Right hindlimb (tissue), 1 donor: ENCODE data around the gene CPM.
"Not testable (repeated sequence)": the region's sequence is repeated elsewhere in the genome, so short reads cannot be mapped to it uniquely, and the experiment has no call there.

ENCODE experiments used
- DNase-seq: peaks from one replicate; pipeline ENCODE4 v3.0.0-alpha.2; 2018

Gene CPM

GRCh38 chr12:68824131-68824530, 108.8 kb downstream of the CPM start:
- DNase-seq = no peak

DNA sequence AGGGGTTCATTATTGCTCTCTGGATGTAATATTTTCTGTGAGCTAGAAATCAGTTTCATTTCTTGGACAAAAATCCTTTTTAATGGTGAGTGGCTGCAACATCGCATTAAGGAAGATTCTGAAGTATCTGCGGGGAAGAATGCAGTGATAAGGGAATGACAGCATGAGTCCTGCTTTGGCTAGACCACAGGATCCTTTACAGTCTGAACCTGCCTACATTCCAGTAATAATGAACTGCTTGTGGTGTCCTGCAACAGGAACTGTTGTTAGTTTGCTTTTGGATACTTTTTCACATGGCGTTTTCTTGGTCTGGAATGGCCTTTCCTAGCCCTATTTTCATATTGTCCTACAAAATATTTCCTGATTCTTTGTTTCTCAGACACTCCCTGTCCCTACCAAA, 109.3 kb downstream of the CPM start:
- no peak for DNase-seq

- no peak for DNase-seq
Observed at GRCh38 chr12:68821357-68822188, 111.4 kb downstream of the CPM start.

- not testable (repeated sequence) for DNase-seq
Observed at GRCh38 chr12:68819481-68819880, 113.5 kb downstream of the CPM start.

DNA sequence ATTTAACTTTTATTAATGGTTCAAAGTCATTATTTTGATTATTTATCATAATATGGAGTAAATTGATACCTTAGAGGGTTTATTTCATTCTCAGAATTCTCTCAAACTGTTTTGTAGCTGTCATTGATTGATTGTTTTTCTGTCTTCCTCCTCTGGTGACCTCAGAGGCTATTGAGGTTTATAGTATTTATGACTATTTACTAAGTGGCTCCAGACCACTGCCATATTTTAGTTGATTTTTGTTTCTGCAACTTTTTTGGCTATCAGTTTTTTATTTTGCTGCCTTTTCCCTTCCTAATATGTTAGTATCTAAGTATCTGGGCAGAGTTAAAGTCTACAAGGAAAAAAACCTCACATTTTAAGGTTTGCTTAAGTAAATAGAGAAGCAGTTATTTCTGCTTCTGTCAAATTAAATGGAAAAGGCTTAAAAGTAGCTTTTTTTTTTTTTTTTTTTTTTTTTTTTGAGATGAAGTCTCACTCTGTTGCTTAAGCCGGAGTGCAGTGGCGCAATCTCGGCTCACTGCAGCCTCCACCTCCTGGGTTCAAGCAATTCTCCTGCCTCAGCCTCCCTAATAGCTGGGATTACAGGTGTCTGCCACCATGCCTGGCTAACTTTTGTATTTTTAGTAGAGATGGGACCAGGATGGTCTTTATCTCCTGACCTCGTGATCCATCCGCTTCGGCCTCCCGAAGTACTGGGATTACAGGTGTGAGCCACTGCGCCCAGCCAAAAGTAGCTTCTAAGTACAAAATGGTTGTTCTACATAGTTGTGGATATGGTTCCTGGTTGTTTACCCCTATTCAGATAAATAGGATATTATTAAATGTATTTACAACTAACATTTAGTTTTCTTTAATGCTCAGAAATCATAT, 116.8 kb downstream of the CPM start:
- DNase-seq = no peak

DNA sequence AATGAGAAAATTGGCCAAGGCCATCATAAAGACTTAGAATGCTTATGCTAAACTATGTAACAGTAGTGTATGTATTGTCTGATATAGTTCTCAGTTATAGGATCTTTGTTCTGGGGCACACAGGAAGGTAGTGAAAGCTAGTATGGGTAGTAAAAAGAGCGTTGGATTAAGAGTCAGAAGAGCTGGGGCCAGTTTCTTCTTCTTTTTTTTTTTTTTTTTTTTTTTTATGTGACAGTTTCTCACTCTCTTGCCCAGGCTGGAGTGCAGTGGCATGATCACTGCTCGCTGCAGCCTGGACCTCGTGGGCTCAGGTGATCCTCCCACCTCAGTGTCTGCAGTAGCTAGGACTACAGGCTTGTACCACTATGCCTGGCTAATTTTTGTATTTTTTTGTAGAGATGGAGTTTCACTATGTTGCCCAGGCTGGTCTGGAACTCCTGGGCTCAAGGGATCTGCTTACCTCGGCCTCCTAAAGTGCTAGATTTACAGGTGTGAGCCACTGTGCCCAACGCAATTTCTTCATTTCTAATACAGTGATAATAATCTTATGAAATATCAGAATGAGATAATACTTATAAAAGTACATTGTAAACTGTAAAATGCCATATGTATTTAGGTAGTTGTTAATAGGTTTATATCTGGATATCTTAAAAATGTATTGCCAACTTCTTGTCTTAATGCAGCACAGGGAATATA, 117.6 kb downstream of the CPM start:
- no peak for DNase-seq

DNA sequence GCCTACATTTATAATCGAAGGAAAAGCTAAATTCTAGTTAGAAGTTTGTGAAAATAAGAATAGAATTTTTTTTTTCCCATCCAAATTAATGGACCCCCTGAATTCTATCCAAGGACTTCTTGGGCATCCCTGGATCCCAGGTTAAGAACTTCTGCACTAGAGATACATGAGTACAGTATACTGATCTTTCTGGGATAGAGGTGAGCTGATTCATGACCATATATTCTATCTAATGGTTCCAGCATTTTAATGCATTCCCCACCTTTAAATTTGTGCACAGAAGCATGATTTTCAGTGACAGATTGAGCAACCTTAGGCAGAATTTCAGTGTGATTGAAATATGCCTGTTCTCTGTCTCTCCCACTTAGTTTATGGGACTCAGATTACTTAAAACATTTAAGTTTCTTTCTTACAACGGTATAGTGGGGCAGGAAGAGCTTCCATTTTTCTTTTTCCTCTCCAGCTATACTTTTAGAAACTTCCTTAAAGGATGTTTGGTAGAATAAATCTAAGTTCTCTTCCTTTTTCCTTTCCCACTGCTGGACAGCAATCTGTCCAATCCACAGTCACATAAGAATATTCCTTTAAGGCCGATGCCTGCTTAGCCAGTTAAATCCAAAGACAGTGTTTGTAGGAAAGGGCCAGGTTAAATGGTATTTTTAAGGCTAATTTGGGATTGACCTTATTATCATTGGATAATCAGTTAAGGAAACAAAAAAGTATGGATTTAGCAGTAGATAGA, 118.3 kb downstream of the CPM start:
- no peak for DNase-seq

- no peak for DNase-seq
Observed at GRCh38 chr12:68813242-68813593, 119.8 kb downstream of the CPM start.

- DNase-seq = no peak
Observed at GRCh38 chr12:68812553-68813241, 120.3 kb downstream of the CPM start.

- not testable (repeated sequence) for DNase-seq
Observed at GRCh38 chr12:68811573-68811972, 121.4 kb downstream of the CPM start.

GRCh38 chr12:68810027-68810389, 123.0 kb downstream of the CPM start:
- DNase-seq = not testable (repeated sequence)

DNA sequence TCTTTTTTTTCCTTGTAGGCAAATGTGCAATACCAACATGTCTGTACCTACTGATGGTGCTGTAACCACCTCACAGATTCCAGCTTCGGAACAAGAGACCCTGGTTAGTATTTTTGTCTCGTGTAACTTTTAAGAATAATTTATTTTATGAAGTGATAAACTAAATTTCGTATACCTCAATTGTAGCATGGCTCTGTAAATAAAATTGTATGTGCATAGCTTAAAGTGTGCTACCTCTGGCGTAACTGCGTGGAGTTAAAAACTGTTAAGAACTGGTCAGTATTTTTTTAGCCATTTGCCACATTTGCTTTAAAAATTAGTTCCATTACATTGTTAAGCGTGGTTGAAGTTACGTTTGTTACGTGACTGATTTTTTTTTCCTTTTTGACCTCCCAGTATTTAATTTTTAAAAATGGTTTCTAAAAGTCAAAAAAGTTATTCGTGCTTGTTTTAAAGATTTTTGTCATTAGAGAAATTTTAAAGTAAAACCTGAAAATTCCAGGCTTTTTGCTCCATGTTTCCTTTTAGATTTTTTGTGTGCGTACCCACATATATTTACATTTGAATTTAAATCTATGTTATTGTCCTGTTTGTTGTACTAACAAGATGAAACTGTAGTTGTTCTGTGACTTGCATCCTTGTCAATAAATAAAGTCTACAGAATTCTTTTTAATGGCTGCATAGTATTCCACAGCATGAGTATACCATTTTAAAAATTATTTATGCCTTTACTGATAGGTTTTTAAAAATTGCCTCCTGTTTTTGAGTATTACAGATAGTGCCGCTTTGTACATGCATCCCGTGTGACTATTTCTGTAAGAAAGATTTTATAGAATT, 123.6 kb downstream of the CPM start:
- DNase-seq = no peak

GRCh38 chr12:68808388-68809189, 124.4 kb downstream of the CPM start:
- DNase-seq = peak; percentile 85

DNA sequence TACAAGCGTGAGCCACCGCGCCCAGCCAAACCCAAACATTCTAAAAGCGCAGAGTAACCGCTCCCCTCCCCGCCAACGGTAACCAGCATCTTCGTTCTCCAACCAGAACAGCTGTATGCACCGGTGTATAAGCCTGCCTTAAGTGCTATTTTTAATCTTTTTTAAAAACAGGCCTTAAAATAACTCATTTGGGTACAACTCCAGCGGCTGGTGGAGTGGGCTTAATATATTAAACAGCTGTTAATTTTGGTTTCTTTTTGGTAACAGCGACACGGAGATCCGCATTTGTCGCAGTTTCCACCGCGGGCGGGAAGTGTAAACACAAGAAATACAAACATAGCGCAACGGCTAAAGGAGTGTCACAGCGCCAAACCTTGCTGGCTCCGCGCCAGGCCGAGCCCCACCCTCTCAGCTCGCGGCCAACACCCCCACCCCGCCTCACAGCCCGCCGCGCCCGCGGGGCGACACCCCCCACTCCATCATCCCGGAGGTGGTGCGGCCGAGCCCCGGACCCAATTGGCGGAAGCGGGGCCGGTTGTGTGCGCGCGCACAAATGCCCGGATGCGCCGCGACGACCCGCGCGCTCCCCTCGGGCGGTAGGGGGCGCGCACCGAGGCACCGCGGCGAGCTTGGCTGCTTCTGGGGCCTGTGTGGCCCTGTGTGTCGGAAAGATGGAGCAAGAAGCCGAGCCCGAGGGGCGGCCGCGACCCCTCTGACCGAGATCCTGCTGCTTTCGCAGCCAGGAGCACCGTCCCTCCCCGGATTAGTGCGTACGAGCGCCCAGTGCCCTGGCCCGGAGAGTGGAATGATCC, 125.2 kb downstream of the CPM start, which contains the start of gene MDM2:
Gene MDM2 (plus strand): TSS at position 602 of the 812 bp plus-strand sequence. CDS start 301 bp downstream, outside the sequence.
- peak; percentile 96 for DNase-seq

DNA sequence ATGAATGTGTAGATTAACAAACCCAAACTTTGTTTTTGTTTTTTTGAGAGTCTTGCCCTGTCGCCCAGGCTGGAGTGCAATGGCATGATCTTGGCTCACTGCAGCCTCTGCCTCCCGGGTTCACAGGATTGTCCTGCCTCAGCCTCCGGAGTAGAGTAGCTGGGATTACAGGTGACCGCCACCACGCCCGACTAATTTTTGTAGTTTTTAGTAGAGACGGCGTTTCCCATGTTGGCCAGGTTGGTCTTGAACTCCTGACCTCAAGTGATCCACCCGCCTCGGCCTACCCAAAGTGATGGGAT, 125.7 kb downstream of the CPM start:
- not testable (repeated sequence) for DNase-seq

DNA sequence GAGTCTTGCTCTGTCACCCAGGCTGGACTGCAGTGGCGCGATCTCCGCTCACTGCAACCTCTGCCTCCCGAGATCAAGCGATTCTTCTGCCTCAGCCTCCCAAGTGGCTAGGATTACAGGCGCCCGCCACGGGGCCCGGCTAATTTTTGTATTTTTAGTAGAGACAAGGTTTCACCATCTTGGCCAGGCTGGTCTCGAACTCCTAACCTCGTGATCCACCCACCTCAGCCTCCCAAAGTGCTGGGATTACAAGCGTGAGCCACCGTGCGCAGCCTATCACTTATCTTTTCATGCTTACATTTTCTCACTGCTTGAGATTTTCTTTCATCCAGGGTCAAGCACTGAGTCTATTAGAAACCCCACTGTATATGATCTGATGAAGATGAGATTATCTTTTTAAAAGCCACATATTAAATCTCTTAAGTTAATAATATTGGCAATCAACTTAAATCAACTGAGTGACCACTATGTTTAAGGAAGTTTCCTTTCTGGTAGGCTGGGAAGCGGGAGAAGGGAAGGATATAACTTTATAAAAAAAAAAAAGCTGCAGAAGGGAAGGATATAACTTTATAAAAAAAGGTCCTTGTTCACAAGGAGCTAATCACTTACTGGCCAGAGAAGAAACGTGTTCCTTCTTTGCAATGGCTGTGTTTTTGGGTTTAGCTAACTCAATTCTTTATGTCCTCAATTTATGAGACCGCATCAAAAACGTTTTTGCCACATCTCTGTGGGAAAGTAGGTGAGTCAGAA, 126.3 kb downstream of the CPM start:
- DNase-seq = no peak

- DNase-seq = no peak
Observed at GRCh38 chr12:68805592-68806120, 127.3 kb downstream of the CPM start.
